GM12873 (cell line): ENCODE results near the gene C5AR2.

Source experiments
- TF ChIP-seq, protein P1 (sequence below): IDR thresholded peaks from 2 replicates; pipeline ENCODE4 v1.5.1; 2012; ENCODE audit warnings: low read depth, mild to moderate bottlenecking, moderate library complexity, low read length, control low read depth; ENCODE audit not compliant: insufficient read depth; ENCODE audit errors: missing control alignments

C5AR2 gene

GRCh38 chr19:47331931-47332547, at the start of gene C5AR2:
TSS of gene C5AR2 (plus strand) at chr19:47332175. CDS start at chr19:47340800, 8,625 bp downstream.
- TF ChIP-seq, protein P1, sequence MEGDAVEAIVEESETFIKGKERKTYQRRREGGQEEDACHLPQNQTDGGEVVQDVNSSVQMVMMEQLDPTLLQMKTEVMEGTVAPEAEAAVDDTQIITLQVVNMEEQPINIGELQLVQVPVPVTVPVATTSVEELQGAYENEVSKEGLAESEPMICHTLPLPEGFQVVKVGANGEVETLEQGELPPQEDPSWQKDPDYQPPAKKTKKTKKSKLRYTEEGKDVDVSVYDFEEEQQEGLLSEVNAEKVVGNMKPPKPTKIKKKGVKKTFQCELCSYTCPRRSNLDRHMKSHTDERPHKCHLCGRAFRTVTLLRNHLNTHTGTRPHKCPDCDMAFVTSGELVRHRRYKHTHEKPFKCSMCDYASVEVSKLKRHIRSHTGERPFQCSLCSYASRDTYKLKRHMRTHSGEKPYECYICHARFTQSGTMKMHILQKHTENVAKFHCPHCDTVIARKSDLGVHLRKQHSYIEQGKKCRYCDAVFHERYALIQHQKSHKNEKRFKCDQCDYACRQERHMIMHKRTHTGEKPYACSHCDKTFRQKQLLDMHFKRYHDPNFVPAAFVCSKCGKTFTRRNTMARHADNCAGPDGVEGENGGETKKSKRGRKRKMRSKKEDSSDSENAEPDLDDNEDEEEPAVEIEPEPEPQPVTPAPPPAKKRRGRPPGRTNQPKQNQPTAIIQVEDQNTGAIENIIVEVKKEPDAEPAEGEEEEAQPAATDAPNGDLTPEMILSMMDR: no peak

DNA sequence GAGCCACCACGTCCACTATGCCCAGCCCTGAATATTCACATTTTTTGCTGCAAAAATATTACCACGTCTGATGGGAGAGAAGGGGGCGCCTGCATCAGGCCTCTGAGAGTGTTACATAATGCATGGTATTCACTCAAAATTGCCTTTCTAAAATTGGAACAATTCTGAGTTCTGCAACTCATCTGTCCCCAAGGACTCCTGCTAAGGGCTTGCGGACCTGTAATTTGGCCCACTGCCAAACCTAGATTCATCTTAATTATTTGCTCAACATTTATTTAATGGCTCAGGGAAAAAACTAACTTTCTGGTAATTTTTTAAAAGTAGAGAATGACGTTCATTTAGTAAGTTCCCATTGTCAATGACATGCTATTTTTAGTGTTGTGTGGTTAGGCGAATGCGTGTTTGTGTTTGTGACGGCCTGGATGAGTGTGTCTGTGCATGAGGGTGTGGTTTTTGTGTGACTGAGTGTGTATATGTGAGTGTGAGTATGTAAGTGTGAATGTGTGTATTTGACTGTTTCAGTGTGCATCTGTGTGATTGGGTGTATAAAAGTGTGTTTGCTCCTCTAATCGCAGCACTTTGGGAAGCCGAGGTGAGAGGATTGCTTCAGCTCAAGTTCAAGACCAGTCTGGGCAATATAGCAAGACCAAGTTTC, 48.4 kb upstream of the C5AR2 start:
- TF ChIP-seq, protein P1: no peak

GRCh38 chr19:47284324-47284899, 47.6 kb upstream of the C5AR2 start:
- TF ChIP-seq, protein P1: peak; percentile 87

GRCh38 chr19:47296036-47296435, 35.9 kb upstream of the C5AR2 start:
- TF ChIP-seq, protein P1: peak; percentile 79

- TF ChIP-seq, protein P1: no peak
Observed at GRCh38 chr19:47302249-47302648, 29.7 kb upstream of the C5AR2 start.

GRCh38 chr19:47303966-47304365, 28.0 kb upstream of the C5AR2 start:
- TF ChIP-seq, protein P1: no peak

- TF ChIP-seq, protein P1: peak; percentile 97
Observed at GRCh38 chr19:47305309-47305751, 26.6 kb upstream of the C5AR2 start.
